NCI-H510A (cell line): ENCODE results near the gene MAN1A1.

Experiments used
- DNase-seq: peaks from one replicate; lab custom pipeline; 2025; lab: John Stamatoyannopoulos, UW

MAN1A1 gene

GRCh38 chr6:119346450-119346849 is 3.1 kb downstream of the MAN1A1 start:
- no peak for DNase-seq

- DNase-seq = no peak
Observed at GRCh38 chr6:119345114-119345513, 4.4 kb downstream of the MAN1A1 start.

GRCh38 chr6:119344306-119344705 is 5.3 kb downstream of the MAN1A1 start:
- no peak for DNase-seq

DNA sequence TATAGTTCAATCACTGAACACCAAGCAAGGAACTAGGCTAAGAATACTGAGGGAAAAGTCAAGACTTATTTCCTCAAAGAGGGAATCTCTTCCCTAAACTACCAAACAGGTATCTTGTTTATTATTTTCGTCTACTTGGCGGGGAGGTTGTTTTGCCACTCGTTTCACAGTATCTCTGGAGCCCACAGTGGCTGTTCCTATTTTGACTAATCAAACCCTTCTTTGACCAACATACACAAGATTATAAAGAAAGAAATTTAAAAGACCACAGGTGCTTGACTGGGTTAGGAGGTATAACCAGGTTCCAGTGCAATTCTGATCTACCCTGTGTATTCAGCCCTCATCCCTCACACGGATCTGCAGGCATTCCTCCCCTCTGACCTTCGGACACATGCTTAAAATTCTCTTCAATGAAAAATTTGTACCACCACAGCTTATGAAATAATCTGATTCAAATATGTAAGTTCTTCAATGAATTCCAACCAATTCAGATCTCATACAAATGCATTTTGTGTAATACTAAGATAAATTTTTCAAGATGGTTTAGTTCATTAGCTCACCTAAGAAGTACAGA is 5.9 kb downstream of the MAN1A1 start:
- DNase-seq = no peak

DNA sequence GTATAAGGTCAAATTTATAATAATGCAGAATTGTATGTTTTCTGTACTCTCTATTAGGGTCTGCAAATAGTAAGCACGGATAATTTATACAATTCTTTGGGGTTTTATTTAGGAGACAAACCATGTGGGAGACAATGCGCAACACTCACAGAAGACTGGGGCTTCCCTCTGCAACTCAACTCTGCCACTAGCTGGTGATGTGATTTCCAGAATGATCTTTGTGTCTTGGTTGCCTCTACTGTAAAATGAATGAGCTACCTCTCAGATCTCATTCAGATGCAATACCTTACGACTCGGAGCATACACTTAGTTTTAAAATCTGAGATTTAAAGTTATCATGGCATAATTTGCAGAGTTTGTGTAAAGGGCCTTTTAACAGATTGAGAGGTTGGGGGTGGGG is 6.4 kb downstream of the MAN1A1 start:
- DNase-seq = no peak

- DNase-seq = no peak
Observed at GRCh38 chr6:119342430-119342829, 7.1 kb downstream of the MAN1A1 start.

GRCh38 chr6:119340796-119341487 is 8.6 kb downstream of the MAN1A1 start:
- DNase-seq = no peak

DNA sequence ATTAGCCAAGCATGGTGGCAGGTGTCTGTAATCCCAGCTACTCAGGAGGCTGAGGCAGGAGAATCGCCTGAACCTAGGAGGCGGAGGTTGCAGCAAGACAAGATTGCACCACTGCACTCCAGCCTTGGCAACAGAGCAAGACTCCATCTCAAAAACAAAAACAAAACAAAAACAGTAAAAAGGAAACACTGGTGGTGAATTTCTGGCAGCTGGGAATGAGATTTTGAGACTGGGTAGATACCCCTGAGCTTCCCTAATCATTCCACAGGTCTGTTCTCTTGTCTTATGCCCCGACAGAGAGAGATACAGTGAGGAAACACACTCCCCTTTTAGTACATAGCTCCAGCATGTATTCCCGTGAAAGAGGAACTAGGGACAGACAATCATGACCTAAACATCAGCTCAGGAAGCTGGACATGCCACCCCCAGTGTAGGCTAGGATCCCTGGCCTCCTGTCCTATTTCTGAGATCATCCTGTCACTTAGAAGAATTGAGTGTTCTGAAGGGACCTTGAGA is 9.6 kb downstream of the MAN1A1 start:
- DNase-seq = no peak

GRCh38 chr6:119337762-119338161 is 11.8 kb downstream of the MAN1A1 start:
- DNase-seq = no peak

GRCh38 chr6:119337252-119337651 is 12.3 kb downstream of the MAN1A1 start:
- DNase-seq = no peak

DNA sequence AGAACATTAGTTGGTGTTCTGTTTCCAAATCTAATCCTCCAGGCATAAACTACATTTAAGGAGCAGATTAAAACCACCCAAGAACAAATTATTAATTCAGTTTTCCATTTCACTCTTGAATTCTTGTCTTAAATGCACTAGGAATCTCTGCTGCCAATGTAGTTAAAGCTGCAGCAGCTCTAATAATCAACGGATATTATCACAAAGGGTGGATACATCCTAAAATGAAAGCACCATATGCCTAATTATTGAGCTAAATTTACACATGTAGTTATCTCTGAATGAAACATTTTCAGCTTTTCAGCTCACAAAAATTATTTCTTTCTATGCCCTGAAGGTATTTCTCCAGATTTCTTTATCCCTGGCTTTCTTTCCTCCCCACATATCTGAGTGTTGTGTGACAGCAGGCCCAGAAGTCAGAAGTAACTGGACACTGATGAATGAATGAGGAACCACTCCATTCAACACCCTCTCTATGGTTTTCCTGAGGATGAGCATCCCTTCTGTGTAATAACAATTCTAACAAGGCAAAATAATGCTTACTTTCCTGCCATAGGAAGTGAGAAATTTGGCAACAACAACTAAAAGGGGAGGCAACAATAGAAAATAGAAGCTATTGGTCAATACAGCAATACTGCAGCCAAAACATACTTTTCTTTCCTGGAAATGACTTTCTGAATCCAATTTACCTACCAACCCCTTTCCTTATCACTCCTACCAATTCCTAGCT is 14.9 kb downstream of the MAN1A1 start:
- DNase-seq = no peak

DNA sequence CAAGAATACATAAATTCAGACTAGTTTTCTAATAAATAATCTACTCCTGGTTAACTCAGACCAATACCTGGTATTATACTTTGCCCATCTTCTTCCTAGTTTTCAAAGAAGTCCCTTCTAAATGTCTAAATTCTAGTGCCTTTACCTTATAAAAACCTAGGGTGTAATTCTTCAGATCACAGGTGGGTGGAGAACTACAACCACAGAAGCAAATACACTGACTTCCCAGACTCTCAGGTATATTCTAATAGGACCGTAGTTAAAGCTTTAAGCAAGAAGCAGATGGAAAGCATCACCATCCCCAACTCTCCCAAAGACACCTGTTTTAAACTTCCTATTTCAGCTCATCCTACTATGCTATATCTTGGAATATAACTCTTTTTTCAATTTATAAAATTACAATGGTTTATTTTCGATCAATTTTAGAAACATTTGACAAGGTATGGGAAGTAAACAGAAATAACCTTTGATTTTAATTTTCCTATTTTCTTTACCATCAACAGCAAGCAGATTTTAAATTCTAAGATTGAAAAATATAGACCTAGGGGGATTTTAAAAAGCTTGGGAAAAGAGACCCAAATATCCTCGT is 15.8 kb downstream of the MAN1A1 start:
- DNase-seq = no peak

DNA sequence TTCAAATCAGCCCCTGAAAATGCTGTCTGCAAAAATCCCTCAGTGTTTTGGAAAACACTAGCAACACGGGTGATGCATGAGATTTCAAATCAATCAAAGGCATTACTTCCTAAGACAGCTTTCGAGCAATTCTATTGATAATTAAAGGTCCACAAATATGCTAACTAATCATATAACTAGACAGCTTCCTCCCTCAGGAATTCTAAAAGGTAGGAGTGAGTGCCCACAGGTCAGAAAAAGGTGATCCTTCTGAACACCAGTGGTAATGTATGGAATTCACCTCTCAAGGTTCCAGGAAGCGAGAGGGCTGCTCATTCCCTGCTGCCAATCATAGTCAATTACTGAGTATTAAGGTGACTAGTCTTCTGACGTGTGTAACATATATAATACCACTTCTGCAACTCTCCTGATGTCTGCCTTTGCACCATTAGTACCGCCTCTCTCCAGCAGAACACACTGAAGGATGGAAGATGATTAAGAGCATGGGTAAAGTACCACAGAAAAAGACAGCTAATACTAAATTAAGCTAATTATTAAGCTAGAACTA is 16.4 kb downstream of the MAN1A1 start:
- DNase-seq = no peak

DNA sequence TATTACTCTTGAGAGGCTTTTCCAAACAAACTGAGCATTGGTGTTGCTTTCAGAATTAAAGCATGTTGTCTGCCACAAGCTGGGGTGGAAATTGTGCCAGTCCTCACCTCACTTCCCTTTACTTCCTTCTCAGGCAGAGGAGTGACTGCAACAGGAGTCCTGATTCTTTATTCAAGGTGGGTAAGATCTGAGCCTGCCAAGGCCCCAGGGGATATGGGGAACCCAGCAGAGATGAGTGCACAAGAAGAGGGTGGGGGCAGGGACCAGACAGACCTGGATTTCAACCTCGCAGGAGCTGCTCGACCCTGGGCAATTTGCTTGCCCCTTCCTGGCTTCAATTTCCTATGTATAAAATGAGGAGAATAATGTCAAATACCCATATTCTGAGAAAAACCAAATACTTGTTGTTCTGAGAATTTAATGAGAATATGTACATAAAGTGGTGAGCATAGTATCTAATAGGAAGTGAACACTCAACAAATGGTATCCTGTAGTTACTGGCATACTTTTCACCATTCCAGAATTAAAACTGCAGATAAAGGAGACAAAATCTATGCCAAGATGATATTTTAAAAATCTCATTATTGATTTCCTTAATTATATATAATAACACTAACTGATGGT is 17.8 kb downstream of the MAN1A1 start:
- DNase-seq = no peak

DNA sequence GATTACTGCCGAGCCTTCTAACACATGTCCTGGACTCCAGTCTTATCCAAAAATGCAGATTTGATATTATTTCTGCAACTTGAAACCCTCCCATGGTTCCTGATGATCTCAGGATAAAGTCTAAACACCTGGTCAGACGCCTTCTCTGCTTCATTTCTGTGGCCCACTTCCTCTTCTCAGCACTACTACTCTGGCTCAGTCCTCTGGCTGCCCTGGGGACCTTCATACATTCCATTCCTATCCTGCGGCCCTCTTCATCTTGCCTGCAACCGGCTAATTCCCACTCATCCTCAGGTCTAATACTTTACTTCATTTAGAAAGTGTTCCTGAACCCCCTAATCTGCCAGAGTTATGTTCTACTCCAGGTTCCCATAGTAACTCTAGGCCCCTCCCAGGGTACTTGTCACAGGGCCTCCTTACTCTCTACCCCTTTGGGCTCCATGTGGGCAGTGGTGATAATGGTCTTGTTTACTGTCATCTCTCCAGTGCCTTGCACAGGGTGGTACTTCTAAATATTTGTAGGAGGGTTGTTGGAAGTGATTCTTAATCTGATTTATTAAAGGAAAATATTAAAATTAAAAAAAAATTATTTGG is 18.9 kb downstream of the MAN1A1 start:
- no peak for DNase-seq

DNA sequence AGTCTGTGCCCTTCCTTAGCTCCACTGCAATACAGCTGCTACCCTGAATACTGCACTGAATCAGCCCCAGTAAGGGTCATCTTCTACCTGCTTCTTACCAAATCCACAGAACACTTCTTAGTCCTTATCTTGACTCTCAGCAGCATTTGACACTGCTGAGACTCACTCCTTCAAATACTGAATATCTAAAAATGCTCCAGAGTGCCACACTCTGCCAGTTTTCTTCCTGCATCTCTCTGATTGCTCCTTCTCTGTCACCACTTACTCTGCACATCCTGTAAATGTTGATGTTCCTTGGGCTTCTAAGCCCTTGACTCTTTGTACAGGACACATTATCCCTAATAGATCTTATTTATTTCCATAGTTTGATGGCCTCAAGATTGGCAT is 19.8 kb downstream of the MAN1A1 start:
- DNase-seq = no peak

GRCh38 chr6:119328892-119329793 is 20.4 kb downstream of the MAN1A1 start:
- no peak for DNase-seq

DNA sequence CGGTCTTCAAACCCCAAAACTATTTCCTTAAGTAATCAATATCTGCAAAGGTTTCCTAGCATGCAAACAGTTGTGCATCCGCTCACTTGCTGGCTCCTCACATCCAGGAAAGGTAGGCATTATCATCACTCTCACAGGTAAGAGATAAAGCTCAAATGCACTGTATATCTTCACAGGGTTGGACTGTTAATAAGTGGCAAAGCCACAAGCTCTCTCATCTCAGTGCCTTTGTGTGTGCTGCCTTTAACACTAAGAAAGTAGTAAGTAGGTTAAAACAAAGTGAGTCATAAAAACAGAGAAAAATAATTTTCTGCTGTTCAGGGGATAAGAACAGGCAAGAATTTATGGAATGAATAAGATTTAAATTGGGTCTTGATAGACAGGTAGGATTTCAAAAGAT is 21.3 kb downstream of the MAN1A1 start:
- no peak for DNase-seq

GRCh38 chr6:119327810-119328209 is 21.8 kb downstream of the MAN1A1 start:
- no peak for DNase-seq

DNA sequence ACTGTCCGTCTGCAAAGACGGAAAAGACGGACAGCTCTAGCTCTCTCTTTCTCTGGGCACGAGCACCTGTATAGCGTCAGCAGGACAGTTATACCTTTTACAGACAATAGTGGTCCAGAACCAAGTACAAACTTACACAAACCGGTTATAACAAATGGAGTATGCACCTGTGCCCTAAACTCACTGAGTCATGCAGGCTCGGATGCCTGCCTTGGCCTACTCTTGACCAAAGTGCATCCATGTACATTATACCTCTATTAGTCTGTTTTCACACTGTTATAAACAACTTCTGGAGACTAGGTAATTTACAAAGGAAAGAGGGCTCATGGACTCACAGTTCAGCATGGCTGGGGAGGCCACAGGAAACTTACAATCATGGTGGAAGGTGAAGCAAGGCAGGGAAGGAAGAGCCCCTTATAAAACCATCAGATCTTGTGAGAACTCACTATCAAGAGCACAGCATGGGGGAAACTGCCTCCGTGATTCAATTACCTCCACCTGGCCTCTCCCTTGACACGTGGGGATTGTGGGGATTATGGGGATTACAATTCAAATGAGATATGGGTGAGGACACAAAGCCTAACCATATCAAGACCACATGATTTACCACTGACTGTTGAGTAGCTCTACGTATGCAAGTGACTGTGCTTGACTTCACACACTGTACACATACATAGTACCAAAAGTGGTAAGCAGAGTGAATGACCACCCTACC is 23.1 kb downstream of the MAN1A1 start:
- DNase-seq = no peak
